Esophagus squamous epithelium (tissue), 5 donors: ENCODE data around the gene SCN8A. TPM values are rescaled to one million over a fixed set of nuclear protein-coding genes. Genes with fewer than 3 reads are reported as not detected.
A peak's percentile ranks its signal among the peaks of the same experiment; 100 is the strongest.

ENCODE experiments used
- DNase-seq: peaks from one replicate; lab custom pipeline; 2025; lab: John Stamatoyannopoulos, UW
- H3K27ac ChIP-seq, 4 donors: fragments of 200-600 bp; sonication (generic); one replicate each; pipeline ENCODE4 v1.5.1; 2016 to 2019; ENCODE audit warnings: mild to moderate bottlenecking in 1 of 4
- H3K27me3 ChIP-seq, 4 donors: fragments of 200-600 bp; sonication (generic); 1 replicate in 3 of 4; 2 replicates in 1 of 4; pipeline versions ENCODE4 v1.5.1 to v1.6.0; 2017 to 2021; ENCODE audit warnings: antibody characterized with exemption in 1 of 4
- H3K36me3 ChIP-seq, 3 donors: fragments of 200-600 bp; sonication (generic); one replicate each; pipeline ENCODE4 v1.5.1; 2016 to 2019
- H3K4me1 ChIP-seq, 3 donors: fragments of 200-600 bp; sonication (generic); one replicate each; pipeline ENCODE4 v1.5.1; 2017 to 2019
- H3K4me3 ChIP-seq, 4 donors: fragments of 200-600 bp; sonication (generic); 1 replicate in 3 of 4; 2 replicates in 1 of 4; pipeline ENCODE4 v1.5.1; 2016 to 2019; ENCODE audit warnings: mild to moderate bottlenecking in 2 of 4, moderate library complexity in 1 of 4
- H3K9me3 ChIP-seq, 3 donors: fragments of 200-600 bp; sonication (generic); one replicate each; pipeline ENCODE4 v1.5.1; 2016 to 2019
- POLR2A ChIP-seq, 4 donors: fragments of 450-650 bp; IDR thresholded peaks; one replicate each; pipeline ENCODE4 v1.6.1; 2017; ENCODE audit warnings: antibody characterized with exemption in 4 of 4, mild to moderate bottlenecking in 4 of 4, moderate library complexity in 3 of 4
- WGBS, 2 donors: methylation state at CpG; one replicate each; pipeline ENCODE4 v1.1.5; 2018; 5-methylcytosine and 5-hydroxymethylcytosine counted together
- intact Hi-C: fragments of 100-400 bp; cut with DNase I; formaldehyde crosslinking; loops from one replicate; pipeline ENCODE4 v1.15.0; 2022
- total RNA-seq, 4 donors: library from RNA; depleted of rRNA; stranded (reverse); fragments of >200 nt; gene quantifications; one replicate each; pipeline ENCODE4 v1.1.0, GENCODE V29; 2016
- TF ChIP-seq, protein P1 (sequence below), 6 experiments: fragments of 450-650 bp in 4 of 6; fragments of 200-600 bp in 2 of 6; sonication (generic) in 2 of 6; IDR thresholded peaks; one replicate each; pipeline ENCODE4 v1.5.1; 2016 to 2019; ENCODE audit warnings: antibody characterized with exemption in 6 of 6, mild to moderate bottlenecking in 4 of 6, moderate library complexity in 4 of 6
- donor health status: DM: yes; HTN: yes; CAD: no.

The SCN8A gene
- total RNA-seq, 4 donors from 2014 or later: 0.11 to 1.1 (median 0.40) TPM

DNA sequence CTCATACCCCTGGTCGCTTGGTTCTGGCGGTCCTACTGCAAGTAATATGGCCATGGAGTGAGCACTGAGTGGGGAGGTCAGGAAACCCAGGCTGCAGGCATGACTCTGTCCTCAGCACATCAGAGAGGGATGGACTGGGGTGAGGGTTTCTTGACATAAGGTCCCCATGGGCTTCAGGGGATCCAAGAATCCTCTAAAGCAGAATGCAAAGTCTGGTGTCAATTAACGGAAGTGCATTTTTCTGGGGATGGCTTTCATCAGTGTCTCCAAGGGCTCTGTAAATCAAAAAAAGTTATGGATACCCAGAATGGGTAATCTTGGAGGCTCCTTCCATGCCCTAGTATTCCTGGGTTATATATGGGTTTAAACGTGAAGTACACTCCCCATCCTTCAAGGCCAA, 253.8 kb downstream of the SCN8A start:
- H3K27me3 ChIP-seq: peaks cover 0 to 99% (median 23%) of the 10 kb centered on the region in 4 donors
- intact Hi-C loops: no loop called here
- no peak for DNase-seq
- H3K27ac ChIP-seq: no peak overlapping the region
- TF ChIP-seq, protein P1, sequence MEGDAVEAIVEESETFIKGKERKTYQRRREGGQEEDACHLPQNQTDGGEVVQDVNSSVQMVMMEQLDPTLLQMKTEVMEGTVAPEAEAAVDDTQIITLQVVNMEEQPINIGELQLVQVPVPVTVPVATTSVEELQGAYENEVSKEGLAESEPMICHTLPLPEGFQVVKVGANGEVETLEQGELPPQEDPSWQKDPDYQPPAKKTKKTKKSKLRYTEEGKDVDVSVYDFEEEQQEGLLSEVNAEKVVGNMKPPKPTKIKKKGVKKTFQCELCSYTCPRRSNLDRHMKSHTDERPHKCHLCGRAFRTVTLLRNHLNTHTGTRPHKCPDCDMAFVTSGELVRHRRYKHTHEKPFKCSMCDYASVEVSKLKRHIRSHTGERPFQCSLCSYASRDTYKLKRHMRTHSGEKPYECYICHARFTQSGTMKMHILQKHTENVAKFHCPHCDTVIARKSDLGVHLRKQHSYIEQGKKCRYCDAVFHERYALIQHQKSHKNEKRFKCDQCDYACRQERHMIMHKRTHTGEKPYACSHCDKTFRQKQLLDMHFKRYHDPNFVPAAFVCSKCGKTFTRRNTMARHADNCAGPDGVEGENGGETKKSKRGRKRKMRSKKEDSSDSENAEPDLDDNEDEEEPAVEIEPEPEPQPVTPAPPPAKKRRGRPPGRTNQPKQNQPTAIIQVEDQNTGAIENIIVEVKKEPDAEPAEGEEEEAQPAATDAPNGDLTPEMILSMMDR (IDR thresholded peaks at IDR 0.05): no peak
- no peak for TF ChIP-seq POLR2A (IDR thresholded peaks at IDR 0.05)
- peaks cover 12 to 31% (median 24%) of the 10 kb centered on the region in 3 donors for H3K4me1 ChIP-seq
- H3K9me3 ChIP-seq: no peaks in the 10 kb centered on the region
- 62 to 74% methylated on average over 4 of the region's 4 CpGs for WGBS, 2 donors
- H3K36me3 ChIP-seq: no peaks in the 10 kb centered on the region
- no peak overlapping the region for H3K4me3 ChIP-seq

GRCh38 chr12:51845482-51845881, 254.4 kb downstream of the SCN8A start:
- WGBS, 2 donors: 80 to 90% methylated on average over 2 to 5 of the region's 7 CpGs
- Histone ChIP-seq H3K36me3 (no peaks in the 10 kb centered on the region), H3K4me3 (no peak overlapping the region), H3K9me3 (no peaks in the 10 kb centered on the region), H3K4me1 (peaks cover 12 to 36% (median 28%) of the 10 kb centered on the region in 3 donors), H3K27ac (no peak overlapping the region), H3K27me3 (peaks cover 0 to 100% (median 23%) of the 10 kb centered on the region in 4 donors)
- intact Hi-C loops: no loop called here
- DNase-seq: no peak
- TF ChIP-seq POLR2A (IDR thresholded peaks at IDR 0.05): no peak
- TF ChIP-seq, protein P1 (IDR thresholded peaks at IDR 0.05): no peak

DNA sequence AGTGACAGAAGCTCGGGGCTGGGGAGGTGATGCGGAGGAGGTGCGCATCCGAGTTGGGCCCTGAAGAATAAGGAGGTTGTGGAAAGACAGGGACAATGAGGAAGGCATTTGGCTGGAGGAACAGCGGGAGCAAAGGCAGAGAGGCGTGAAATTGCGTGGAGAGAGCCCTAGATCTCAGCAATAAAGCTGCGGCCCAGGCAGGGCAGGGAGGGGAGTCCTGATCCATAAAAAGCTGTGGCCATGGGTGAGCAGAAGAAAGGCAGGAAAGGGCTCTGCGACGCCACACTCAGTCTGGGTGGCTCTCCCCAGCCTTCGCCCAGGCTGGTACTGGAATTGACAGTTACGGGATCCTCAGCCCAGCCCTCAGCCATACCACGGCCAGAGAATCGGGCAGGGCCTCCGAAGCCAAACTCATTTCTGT, 255.2 kb downstream of the SCN8A start:
- H3K4me1 ChIP-seq: peaks cover 12 to 44% (median 28%) of the 10 kb centered on the region in 3 donors
- WGBS, 2 donors: 72 to 74% methylated on average over 9 to 15 of the region's 15 CpGs
- no peak for TF ChIP-seq POLR2A (IDR thresholded peaks at IDR 0.05)
- TF ChIP-seq, protein P1 (IDR thresholded peaks at IDR 0.05): no peak
- DNase-seq: no peak
- H3K27ac ChIP-seq: no peak overlapping the region
- intact Hi-C loops: no loop called here
- H3K36me3 ChIP-seq: no peaks in the 10 kb centered on the region
- peaks cover 0 to 95% (median 23%) of the 10 kb centered on the region in 4 donors for H3K27me3 ChIP-seq
- no peaks in the 10 kb centered on the region for H3K9me3 ChIP-seq
- H3K4me3 ChIP-seq: peak overlapping the region in 1 of 4 donors; percentile 54

GRCh38 chr12:51846911-51847642, 256.0 kb downstream of the SCN8A start:
- Histone ChIP-seq H3K4me1 (peaks cover 12 to 46% (median 28%) of the 10 kb centered on the region in 3 donors), H3K27ac (peak overlapping the region; percentile 42 to 82 (median 74)), H3K36me3 (no peaks in the 10 kb centered on the region), H3K4me3 (peak overlapping the region; percentile 16 to 67 (median 51)), H3K9me3 (no peaks in the 10 kb centered on the region), H3K27me3 (peaks cover 0 to 87% (median 23%) of the 10 kb centered on the region in 4 donors)
- WGBS, 2 donors: 0% methylated on average over 2 of the region's 59 CpGs; no CpG with 5 or more reads in 1 of the 2 donors
- TF ChIP-seq, protein P1 (IDR thresholded peaks at IDR 0.05): no peak
- no peak for TF ChIP-seq POLR2A (IDR thresholded peaks at IDR 0.05)
- no peak for DNase-seq
- intact Hi-C loops: no loop called here

DNA sequence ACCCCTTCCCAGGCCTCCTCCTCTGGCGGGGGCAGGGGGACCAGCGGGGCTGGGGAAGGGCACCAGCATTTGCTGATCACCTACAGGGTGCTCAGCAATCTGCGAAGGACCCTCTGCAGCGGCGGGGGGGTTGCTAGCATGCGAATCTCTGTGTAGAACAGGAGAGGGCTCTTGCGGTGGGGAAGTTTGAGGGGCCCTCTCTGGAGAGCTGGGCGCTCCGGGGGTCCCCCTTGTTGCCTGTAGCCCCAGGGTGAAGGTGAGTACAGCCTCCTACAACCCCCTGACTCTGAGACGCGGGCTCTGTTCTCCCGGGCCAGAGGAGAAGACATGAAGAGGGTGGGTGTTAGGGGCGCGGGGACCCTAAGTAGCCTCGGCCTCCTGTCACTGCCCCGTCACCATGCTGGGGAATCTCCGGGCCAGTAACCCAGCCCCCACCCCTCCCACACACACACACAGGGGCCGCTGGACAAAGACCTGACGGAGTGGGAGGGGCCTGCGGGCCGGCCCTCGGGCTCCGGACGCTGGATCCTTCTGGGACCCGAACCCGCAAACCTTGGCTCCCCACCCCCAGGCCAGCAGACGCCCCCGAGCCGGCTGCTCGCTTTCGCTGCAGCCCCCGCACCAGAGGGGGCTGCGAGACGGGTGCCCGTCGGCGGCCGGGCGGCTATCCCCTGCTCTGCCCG, 256.8 kb downstream of the SCN8A start:
- Histone ChIP-seq H3K4me3 (peak overlapping the region; percentile 16 to 67 (median 51)), H3K4me1 (peaks cover 12 to 46% (median 28%) of the 10 kb centered on the region in 3 donors), H3K27me3 (peaks cover 0 to 84% (median 23%) of the 10 kb centered on the region in 4 donors), H3K36me3 (no peaks in the 10 kb centered on the region), H3K27ac (peak overlapping the region; percentile 42 to 82 (median 74)), H3K9me3 (no peaks in the 10 kb centered on the region)
- TF ChIP-seq, protein P1 (IDR thresholded peaks at IDR 0.05): no peak
- no peak for TF ChIP-seq POLR2A (IDR thresholded peaks at IDR 0.05)
- no peak for DNase-seq
- WGBS, 2 donors: no CpG with 5 or more reads among the region's 40 CpGs
- intact Hi-C loops: no loop called here
